DND-41 (cell line): ENCODE measurements around the gene ZNF609.

Experiments used
- ATAC-seq: fragments of 200-7000 bp; cut with Tn5 transposase; 3 replicates; pipeline ENCODE4 v1.9.1; 2021; ENCODE audit warnings: low read depth; ENCODE audit not compliant: insufficient read depth
- DNase-seq: peaks from one replicate; pipeline ENCODE4 v3.0.0-alpha.2; 2020
- H2AFZ ChIP-seq: 2 replicates; pipeline ENCODE4 v1.6.0; 2012; ENCODE audit warnings: low read depth, low read length
- H3K27ac ChIP-seq: 2 replicates; pipeline ENCODE4 v1.5.1; 2012; ENCODE audit warnings: low read length, inconsistent platforms
- H3K27me3 ChIP-seq: fragments of 200-600 bp; sonication (generic); 2 replicates; pipeline ENCODE4 v1.6.0; 2012; ENCODE audit warnings: low read length, mild to moderate bottlenecking, inconsistent platforms; ENCODE audit not compliant: insufficient read depth, poor library complexity
- H3K36me3 ChIP-seq: 2 replicates; pipeline ENCODE4 v1.5.1; 2012; ENCODE audit warnings: low read length, inconsistent platforms; ENCODE audit not compliant: insufficient read depth
- H3K4me1 ChIP-seq: 2 replicates; pipeline ENCODE4 v1.5.1; 2012; ENCODE audit warnings: mild to moderate bottlenecking, low read length; ENCODE audit not compliant: insufficient read depth
- H3K4me2 ChIP-seq: 2 replicates; pipeline ENCODE4 v1.6.0; 2012; ENCODE audit warnings: mild to moderate bottlenecking, moderate library complexity, low read length, inconsistent platforms; ENCODE audit not compliant: insufficient read depth
- H3K4me3 ChIP-seq, 2 experiments: fragments of 200-600 bp in 1 of 2; shearing (Covaris generic) in 1 of 2; 2 replicates each; pipeline ENCODE4 v1.5.1; 2012 to 2016; ENCODE audit warnings: inconsistent platforms in 2 of 2, low read length in 2 of 2, mild to moderate bottlenecking in 2 of 2, low read depth in 1 of 2, moderate library complexity in 1 of 2
- H3K79me2 ChIP-seq: 2 replicates; pipeline ENCODE4 v1.6.0; 2012; ENCODE audit warnings: low read length, inconsistent platforms; ENCODE audit not compliant: insufficient read depth
- H3K9ac ChIP-seq: 2 replicates; pipeline ENCODE4 v1.6.0; 2012; ENCODE audit warnings: low read depth, mild to moderate bottlenecking, inconsistent platforms, low read length, moderate library complexity
- H3K9me3 ChIP-seq: 2 replicates; pipeline ENCODE4 v1.5.1; 2012; ENCODE audit warnings: low read length, moderate library complexity, mild to moderate bottlenecking, inconsistent platforms; ENCODE audit not compliant: insufficient read depth, severe bottlenecking
- H4K20me1 ChIP-seq: 2 replicates; pipeline ENCODE4 v1.6.0; 2012; ENCODE audit warnings: low read length; ENCODE audit not compliant: insufficient read depth
- EZH2 ChIP-seq: IDR thresholded peaks from 3 replicates; pipeline ENCODE4 v1.6.1; 2012; ENCODE audit warnings: borderline replicate concordance, low read depth, mild to moderate bottlenecking, moderate library complexity, low read length, inconsistent platforms; ENCODE audit not compliant: severe bottlenecking
- TF ChIP-seq, protein P1 (sequence below): IDR thresholded peaks from 2 replicates; pipeline ENCODE4 v1.5.1; 2012; ENCODE audit warnings: borderline replicate concordance, low read length, moderate library complexity, mild to moderate bottlenecking; ENCODE audit not compliant: poor library complexity, severe bottlenecking; ENCODE audit errors: extremely low read depth

ZNF609 gene

DNA sequence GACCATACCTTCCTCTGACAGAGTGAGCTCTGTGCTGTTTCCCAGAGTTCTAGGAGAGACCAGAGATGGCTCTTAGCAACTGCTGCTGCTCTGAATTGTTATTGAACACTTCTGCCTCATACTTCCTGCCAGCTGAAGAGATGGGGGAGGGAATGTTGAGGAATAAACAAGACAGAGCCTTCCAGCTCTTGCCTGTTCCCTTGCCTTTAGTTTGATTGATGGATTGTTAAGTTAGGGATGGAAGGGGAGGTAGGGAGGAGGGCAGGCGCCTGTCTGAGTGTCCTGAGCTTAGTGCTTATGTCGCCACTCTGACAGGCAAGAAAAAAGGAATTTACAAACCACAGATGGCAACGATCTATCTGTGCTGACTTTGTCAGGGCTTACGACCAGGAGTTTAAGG is 42.8 kb downstream of the ZNF609 start:
- peak overlapping the region; percentile 58 for H3K4me2 ChIP-seq
- DNase-seq, result peak; percentile 37

DNA sequence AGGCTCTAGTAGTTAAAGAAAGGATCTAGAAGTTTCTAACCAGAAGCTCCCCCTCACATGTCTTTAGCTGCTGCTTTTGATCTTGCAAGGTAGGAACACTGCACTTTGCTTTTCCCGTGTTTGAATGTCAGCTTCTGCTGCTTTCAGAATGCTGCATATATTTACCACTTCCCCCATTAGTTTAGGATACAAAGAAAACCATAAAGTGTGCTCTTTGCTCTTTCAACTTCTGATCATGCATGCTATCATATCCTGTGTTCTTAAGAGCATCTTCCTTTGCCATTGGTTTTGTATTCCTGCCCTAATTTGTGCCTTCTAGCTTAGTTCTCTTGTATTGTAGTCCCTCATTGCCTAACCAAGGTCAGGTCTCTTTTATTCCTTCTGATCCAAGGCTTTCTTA is 43.3 kb downstream of the ZNF609 start:
- H2AFZ ChIP-seq, result peak overlapping the region; percentile 38; the same call in 1 of the 2 replicates
- peak overlapping the region; percentile 58 for H3K4me2 ChIP-seq
- peak; percentile 24 for DNase-seq
- H3K36me3 ChIP-seq, result peaks cover 41% of the 10 kb centered on the region
- peaks cover 60% of the 10 kb centered on the region for H3K4me1 ChIP-seq
- no peaks in the 10 kb centered on the region for H3K9me3 ChIP-seq
- TF ChIP-seq, protein P1, sequence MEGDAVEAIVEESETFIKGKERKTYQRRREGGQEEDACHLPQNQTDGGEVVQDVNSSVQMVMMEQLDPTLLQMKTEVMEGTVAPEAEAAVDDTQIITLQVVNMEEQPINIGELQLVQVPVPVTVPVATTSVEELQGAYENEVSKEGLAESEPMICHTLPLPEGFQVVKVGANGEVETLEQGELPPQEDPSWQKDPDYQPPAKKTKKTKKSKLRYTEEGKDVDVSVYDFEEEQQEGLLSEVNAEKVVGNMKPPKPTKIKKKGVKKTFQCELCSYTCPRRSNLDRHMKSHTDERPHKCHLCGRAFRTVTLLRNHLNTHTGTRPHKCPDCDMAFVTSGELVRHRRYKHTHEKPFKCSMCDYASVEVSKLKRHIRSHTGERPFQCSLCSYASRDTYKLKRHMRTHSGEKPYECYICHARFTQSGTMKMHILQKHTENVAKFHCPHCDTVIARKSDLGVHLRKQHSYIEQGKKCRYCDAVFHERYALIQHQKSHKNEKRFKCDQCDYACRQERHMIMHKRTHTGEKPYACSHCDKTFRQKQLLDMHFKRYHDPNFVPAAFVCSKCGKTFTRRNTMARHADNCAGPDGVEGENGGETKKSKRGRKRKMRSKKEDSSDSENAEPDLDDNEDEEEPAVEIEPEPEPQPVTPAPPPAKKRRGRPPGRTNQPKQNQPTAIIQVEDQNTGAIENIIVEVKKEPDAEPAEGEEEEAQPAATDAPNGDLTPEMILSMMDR, result no peak
- no peak for TF ChIP-seq EZH2
- peak overlapping the region; percentile 77 for H3K27ac ChIP-seq
- H3K9ac ChIP-seq, result peak overlapping the region; percentile 37
- peaks cover 73% of the 10 kb centered on the region for H3K79me2 ChIP-seq
- ATAC-seq, result peak; percentile 63
- no peaks in the 10 kb centered on the region for H3K27me3 ChIP-seq
- peak overlapping the region in 1 of 2 experiments; percentile 41; a peak in 2 of 4 replicates for H3K4me3 ChIP-seq
- H4K20me1 ChIP-seq, result peaks cover 4% of the 10 kb centered on the region; the same call in 1 of the 2 replicates

More for the DNA sequence above, 42.8 kb downstream of the ZNF609 start:
- peak overlapping the region in 1 of 2 experiments; percentile 41; a peak in 2 of 4 replicates for H3K4me3 ChIP-seq
- H3K27ac ChIP-seq, result peak overlapping the region; percentile 77
- peaks cover 41% of the 10 kb centered on the region for H3K36me3 ChIP-seq
- TF ChIP-seq, protein P1, result no peak
- TF ChIP-seq EZH2, result no peak
- no peaks in the 10 kb centered on the region for H3K27me3 ChIP-seq
- H3K9me3 ChIP-seq, result no peaks in the 10 kb centered on the region
- ATAC-seq, result peak; percentile 68
- H4K20me1 ChIP-seq, result peaks cover 4% of the 10 kb centered on the region; the same call in 1 of the 2 replicates
- peak overlapping the region; percentile 37 for H3K9ac ChIP-seq
- peaks cover 74% of the 10 kb centered on the region for H3K79me2 ChIP-seq
- H3K4me1 ChIP-seq, result peaks cover 60% of the 10 kb centered on the region
- H2AFZ ChIP-seq, result peak overlapping the region; percentile 38; the same call in 1 of the 2 replicates

DNA sequence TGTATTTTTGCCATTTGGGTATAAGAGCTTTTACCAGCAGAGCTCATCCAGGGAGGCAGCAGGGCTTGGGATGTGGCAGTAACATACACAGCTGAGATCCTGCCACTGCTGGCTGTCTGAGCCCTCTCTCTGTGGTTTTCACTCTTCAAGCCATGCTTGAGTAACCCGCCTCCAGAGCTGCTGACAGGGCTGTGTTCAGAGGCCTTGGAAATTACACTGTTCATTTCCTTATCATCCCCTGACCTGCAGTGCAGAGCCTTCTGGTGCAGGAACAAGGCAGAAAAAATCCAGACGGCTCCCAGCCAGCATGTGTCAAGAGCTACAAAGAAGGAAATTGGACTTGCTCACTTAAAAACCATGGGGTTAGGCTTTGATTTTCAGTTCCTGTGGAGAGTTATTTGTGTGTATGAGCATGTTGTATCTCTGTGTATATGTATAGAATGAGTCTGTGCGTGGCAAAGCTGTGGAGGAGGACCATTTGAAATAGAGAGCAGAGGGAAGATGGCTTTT is 47.0 kb downstream of the ZNF609 start:
- Histone ChIP-seq H3K36me3 (peaks cover 14% of the 10 kb centered on the region), H4K20me1 (peaks cover 4% of the 10 kb centered on the region; the same call in 1 of the 2 replicates), H3K9me3 (no peaks in the 10 kb centered on the region), H2AFZ (no peak overlapping the region), H3K9ac (no peak overlapping the region), H3K4me1 (peaks cover 34% of the 10 kb centered on the region), H3K27me3 (no peaks in the 10 kb centered on the region), H3K27ac (peak overlapping the region; percentile 45; the same call in 1 of the 2 replicates), H3K79me2 (peaks cover 73% of the 10 kb centered on the region), H3K4me3 (no peak overlapping the region), H3K4me2 (no peak overlapping the region)
- TF ChIP-seq EZH2, result no peak
- TF ChIP-seq, protein P1, result no peak
- DNase-seq (peak; percentile 64), ATAC-seq (peak; percentile 87)
